GM21528 (cell line): ENCODE data around the gene LRP6.
"Not testable (repeated sequence)": the region's sequence is repeated elsewhere in the genome, so short reads cannot be mapped to it uniquely, and the experiment has no call there.

ENCODE experiments used
- ATAC-seq: cut with Tn5 transposase; IDR thresholded peaks from one replicate; pipeline ENCODE4 v1.9.1; 2021; ENCODE audit warnings: mild to moderate bottlenecking, moderate library complexity; ENCODE audit not compliant: unreplicated experiment, low FRiP score

LRP6 gene

DNA sequence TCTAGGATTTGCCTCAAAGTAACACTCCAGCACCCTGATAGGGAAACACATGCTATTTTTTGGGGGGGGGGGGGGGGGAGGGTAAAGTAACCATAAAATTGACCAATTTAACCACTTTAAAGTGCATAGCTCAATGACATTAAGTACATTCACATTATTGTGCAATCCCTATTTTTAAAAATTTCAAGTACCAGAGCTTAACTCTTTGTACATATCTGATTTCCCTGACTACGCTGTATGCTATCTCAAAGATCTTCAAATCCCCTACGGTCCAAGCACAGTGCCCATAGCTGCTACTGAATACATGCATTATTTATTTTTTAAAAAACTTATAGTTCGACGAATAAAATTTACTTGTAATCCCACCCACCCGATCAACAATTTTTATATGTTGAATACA is 133.1 kb downstream of the LRP6 start:
- ATAC-seq: no peak

DNA sequence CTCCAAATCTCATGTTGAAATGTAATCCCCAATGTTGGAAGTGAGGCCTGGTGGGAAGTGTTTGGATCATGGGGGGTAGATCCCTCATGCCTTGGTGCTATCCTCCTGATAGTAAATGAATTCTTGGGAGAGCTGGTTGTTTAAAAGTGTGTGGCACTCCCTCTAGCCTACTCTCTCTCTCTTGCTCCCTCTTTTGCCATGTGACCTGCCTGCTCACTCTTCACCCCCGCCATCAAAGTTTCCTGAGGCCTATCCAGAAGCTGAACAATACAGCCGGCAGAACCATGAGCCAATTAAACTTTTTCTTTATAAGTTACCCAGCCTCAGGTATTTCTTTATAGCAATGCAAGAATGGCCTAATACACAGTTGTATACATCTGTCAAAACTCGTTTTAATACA is 133.6 kb downstream of the LRP6 start:
- no peak for ATAC-seq

- no peak for ATAC-seq
Observed at GRCh38 chr12:12128670-12129069, 138.2 kb downstream of the LRP6 start.

- ATAC-seq: no peak
Observed at GRCh38 chr12:12127304-12127703, 139.5 kb downstream of the LRP6 start.

DNA sequence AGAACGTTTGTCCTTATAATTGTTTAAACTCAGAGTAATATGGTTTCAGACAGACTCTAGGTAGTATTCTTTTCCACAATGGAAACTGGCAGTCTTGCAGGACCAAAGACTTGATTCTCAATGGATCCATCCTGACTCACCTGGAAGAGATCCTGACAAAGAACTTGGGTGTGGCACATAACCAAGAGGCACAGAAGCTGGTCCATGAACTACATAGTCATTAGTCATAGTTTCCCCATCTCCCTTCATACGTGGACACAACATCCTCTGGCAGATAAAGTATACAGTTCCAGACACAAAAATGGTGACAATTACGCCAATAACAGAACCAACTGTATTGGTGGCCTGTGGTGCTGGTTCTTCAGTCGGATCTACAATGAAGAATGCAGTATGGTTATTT is 140.3 kb downstream of the LRP6 start:
- no peak for ATAC-seq

DNA sequence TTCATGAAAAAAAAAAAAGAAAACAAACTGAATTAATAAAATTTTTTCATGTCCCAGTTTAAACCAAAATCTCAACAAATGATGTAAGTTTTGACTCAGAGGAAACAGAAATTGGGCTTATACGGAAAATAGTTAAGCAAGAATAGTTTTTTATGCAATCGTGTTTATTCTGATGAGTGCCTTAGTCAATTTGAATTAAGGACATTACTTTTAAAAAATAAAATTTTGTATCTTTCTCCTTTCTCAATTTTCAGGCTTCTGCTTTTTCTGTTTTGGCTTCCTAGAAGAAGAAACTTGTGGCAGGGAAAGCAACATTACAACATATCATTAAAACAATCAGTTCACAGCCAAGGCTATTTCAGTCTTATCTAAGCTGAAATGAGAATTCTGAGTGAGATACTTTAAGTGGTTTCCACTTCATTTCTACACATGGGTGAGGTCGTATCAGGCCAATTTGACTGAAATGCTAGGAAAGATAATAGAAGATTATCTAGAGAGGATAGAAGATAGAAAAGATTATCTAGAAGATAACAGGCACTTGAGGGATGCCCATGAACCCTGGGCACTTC is 143.7 kb downstream of the LRP6 start:
- no peak for ATAC-seq

DNA sequence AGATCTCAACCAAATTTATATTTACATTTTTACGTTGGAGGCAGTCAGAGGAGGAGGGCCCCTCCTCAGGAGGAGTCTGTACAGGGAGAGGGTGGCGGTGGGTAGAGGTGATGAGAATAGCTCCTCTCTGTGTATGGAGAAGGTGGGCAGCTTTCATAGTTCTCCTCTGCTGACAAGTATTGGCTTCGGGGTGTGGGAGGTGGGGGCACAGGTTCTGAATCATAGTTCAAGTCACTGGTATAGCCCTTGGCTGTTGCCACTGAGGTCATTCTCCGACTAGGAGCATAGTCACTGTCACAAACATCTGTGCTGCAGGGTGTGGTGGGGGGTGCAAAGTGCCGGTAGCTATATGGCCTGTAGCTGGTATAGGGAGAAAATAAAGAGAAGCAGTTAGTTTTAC is 145.8 kb downstream of the LRP6 start:
- no peak for ATAC-seq

DNA sequence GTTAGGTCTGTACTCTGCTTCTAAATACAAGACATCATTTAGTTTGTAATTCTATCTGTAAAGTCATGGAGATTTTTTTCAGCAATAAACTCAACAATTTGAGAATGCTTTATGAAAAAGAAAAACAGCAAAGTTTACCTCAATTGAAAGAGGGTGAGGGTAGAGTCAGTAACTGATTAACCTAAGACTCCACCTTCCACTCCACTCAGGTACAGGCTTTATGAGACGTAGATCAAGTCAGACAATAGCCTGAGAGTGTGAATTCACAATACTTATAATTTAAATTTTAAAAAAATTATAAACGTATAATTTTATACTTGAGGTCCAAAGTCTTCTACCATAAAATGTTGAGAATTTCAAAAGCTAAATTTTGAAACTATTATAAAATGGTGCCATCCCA is 150.2 kb downstream of the LRP6 start:
- ATAC-seq: no peak

- no peak for ATAC-seq
Observed at GRCh38 chr12:12115514-12115913, 151.3 kb downstream of the LRP6 start.

GRCh38 chr12:12110923-12111555 is 155.8 kb downstream of the LRP6 start:
- not testable (repeated sequence) for ATAC-seq

- no peak for ATAC-seq
Observed at GRCh38 chr12:12108441-12109058, 158.3 kb downstream of the LRP6 start.

GRCh38 chr12:12107678-12108077 is 159.2 kb downstream of the LRP6 start:
- ATAC-seq: no peak

DNA sequence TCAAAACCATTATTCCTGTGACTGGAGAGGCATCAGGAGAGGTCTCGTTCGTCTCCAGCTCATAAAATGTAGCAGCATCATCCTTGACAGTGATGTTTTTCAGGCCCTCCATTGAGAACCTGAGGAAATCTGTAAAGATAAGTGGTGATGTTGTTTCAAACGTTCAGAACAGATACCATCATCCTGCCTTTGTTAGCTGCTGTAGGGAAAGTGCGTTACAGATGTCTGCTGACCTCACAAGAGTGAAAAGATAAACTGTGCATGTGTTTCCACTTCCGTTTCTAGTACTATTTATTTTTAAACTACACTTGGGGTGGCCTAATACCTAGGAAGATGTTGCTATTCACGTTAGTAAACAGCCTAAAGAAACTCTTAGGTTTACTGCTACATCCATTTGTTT is 167.7 kb downstream of the LRP6 start:
- no peak for ATAC-seq

- no peak for ATAC-seq
Observed at GRCh38 chr12:12098691-12099015, 168.2 kb downstream of the LRP6 start.

- no peak for ATAC-seq
Observed at GRCh38 chr12:12097891-12098690, 168.8 kb downstream of the LRP6 start.

- no peak for ATAC-seq
Observed at GRCh38 chr12:12095021-12095420, 171.8 kb downstream of the LRP6 start.

GRCh38 chr12:12094481-12094880 is 172.4 kb downstream of the LRP6 start:
- no peak for ATAC-seq

GRCh38 chr12:12091977-12092663 is 174.7 kb downstream of the LRP6 start:
- no peak for ATAC-seq

GRCh38 chr12:12091071-12091470 is 175.8 kb downstream of the LRP6 start:
- no peak for ATAC-seq

DNA sequence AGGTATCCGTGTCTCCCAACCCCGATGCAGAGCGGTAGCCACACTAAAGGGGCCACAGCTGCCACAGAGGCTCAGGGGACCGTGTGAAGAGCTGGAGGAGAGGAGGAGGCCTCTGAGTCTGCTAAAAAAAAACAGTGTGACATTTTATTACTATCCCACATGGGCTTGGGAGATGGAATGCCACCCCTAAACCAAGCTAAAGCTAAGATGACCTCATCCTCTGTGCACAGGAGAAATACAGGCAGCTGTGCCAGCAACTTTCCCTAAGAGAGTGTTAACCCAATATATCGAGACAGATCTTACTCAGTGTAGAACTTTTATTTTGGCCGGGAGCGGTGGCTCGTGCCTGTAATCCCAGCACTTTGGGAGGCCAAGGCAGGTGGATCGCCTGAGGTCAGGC is 178.1 kb downstream of the LRP6 start:
- ATAC-seq: no peak

GRCh38 chr12:12088147-12088546 is 178.7 kb downstream of the LRP6 start:
- ATAC-seq: no peak
